Smooth muscle cell (in vitro differentiated cells): ENCODE data around the gene RBM38. TPM values are rescaled to one million over a fixed set of nuclear protein-coding genes. Genes with fewer than 3 reads are reported as not detected.

ENCODE experiments used
- DNase-seq: peaks from one replicate; lab custom pipeline; 2025; ENCODE audit not compliant: unreplicated experiment; lab: John Stamatoyannopoulos, UW
- H2AFZ ChIP-seq: fragments of 200-600 bp; sonication (generic); 2 replicates; pipeline ENCODE4 v1.6.0; 2016; ENCODE audit warnings: antibody characterized with exemption, low read depth, mild to moderate bottlenecking
- H3F3A ChIP-seq: fragments of 200-600 bp; sonication (generic); 2 replicates; pipeline ENCODE4 v1.6.0; 2017; ENCODE audit warnings: antibody characterized with exemption, low read depth
- H3K27ac ChIP-seq: fragments of 200-600 bp; sonication (generic); 2 replicates; pipeline ENCODE4 v1.5.1; 2016; ENCODE audit warnings: low read depth, mild to moderate bottlenecking
- H3K27me3 ChIP-seq: fragments of 200-600 bp; sonication (generic); 2 replicates; pipeline ENCODE4 v1.6.1; 2016; ENCODE audit warnings: low read depth, mild to moderate bottlenecking
- H3K36me3 ChIP-seq: fragments of 200-600 bp; sonication (generic); 2 replicates; pipeline ENCODE4 v1.5.1; 2016; ENCODE audit warnings: low read depth
- H3K4me1 ChIP-seq: fragments of 200-600 bp; sonication (generic); 2 replicates; pipeline ENCODE4 v1.5.1; 2016; ENCODE audit warnings: low read depth
- H3K4me2 ChIP-seq: fragments of 200-600 bp; sonication (generic); 2 replicates; pipeline ENCODE4 v1.6.0; 2016; ENCODE audit warnings: mild to moderate bottlenecking
- H3K4me3 ChIP-seq: fragments of 200-600 bp; sonication (generic); 2 replicates; pipeline ENCODE4 v1.5.1; 2016; ENCODE audit warnings: mild to moderate bottlenecking
- H3K79me2 ChIP-seq: fragments of 200-600 bp; sonication (generic); 2 replicates; pipeline ENCODE4 v1.6.0; 2016; ENCODE audit warnings: low read depth, mild to moderate bottlenecking
- H3K9ac ChIP-seq: fragments of 200-600 bp; sonication (generic); 2 replicates; pipeline ENCODE4 v1.6.0; 2016; ENCODE audit warnings: low read depth
- H3K9me3 ChIP-seq: fragments of 200-600 bp; sonication (generic); replicated peaks from 2 replicates; pipeline ENCODE4 v1.5.1; 2016; ENCODE audit warnings: low read depth
- H4K20me1 ChIP-seq: fragments of 200-600 bp; sonication (generic); 2 replicates; pipeline ENCODE4 v1.6.0; 2016; ENCODE audit warnings: low read depth
- WGBS: methylation state at CpG from one replicate; pipeline ENCODE4 v1.1.7; 2016; ENCODE audit warnings: low lambda C conversion rate; 5-methylcytosine and 5-hydroxymethylcytosine counted together
- polyA plus RNA-seq: library from polyadenylated mRNA; unstranded; fragments of >200 nt; fragmentation: Nextera tagmentation; extraction: Ambion mirVana; gene quantifications from 2 replicates; pipeline ENCODE4 v1.2.1, GENCODE V29; 2016
- total RNA-seq: library from RNA; depleted of rRNA; stranded (reverse); fragments of >200 nt; gene quantifications from 2 replicates; pipeline ENCODE4 v1.2.3, GENCODE V29; 2014
- TF ChIP-seq, protein P1 (sequence below): fragments of 200-600 bp; sonication (generic); IDR thresholded peaks from 2 replicates; pipeline ENCODE4 v1.5.1; 2017; ENCODE audit warnings: borderline replicate concordance, mild to moderate bottlenecking, antibody characterized with exemption; ENCODE audit not compliant: insufficient read depth, poor library complexity, severe bottlenecking

Gene RBM38
- total and polyA plus RNA-seq, 2 experiments from 2014 or later = 12.0 to 12.7 TPM

DNA sequence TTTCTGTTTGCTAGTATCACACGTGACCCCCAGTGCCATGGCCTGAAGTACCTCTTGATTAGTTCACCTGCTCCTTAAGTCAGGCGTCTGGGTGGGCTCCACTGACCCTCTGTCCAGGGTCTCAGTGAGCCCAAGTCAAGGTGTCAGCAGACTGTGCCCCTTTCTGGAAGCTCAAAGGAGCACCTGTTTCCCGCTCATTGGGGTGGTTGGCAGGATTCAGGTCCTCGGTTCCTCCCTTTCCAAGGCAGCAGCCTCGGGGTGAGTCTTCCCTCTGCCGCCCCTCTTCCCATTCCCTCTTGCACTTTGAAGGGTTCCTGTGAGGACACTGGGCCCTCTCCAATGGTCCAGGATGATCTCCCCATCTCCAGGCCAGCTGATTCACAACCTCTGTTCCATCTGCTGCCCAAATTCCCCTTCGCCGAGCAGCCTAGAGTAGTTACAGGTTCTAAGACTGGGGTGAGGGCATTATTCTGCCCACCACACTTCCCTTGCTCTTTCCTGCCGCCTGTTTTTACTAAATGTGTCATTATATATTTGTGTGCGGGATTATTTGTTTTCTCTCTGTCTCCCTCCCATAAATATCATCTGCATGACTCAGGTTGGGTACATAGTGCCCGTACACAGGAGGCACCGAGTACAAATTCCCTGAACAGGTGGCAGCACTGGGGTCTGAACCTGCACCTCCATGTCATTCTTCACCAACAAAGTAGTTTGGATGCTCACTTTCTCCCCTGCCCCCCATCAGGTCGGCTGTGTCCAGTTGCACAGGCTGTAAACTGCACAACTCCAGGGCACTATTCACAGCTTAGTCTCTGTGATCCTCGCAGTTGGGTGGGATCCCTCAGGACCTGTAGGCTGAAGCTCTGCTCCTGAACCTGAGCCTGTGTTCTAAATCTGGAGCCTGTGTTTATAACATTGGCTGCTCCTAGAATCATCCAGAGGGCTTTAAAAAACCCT, 58.5 kb downstream of the RBM38 start:
- Histone ChIP-seq H3K36me3 (no peaks in the 10 kb centered on the region), H3K9ac (no peak overlapping the region), H3K4me3 (no peak overlapping the region), H2AFZ (no peak overlapping the region), H3F3A (no peaks in the 10 kb centered on the region), H3K4me2 (peak overlapping the region; percentile 42), H4K20me1 (no peaks in the 10 kb centered on the region), H3K27ac (no peak overlapping the region), H3K79me2 (no peaks in the 10 kb centered on the region), H3K27me3 (no peaks in the 10 kb centered on the region), H3K4me1 (no peaks in the 10 kb centered on the region), H3K9me3 (no peaks in the 10 kb centered on the region)
- 85% methylated on average over 14 of the region's 14 CpGs for WGBS
- TF ChIP-seq, protein P1, sequence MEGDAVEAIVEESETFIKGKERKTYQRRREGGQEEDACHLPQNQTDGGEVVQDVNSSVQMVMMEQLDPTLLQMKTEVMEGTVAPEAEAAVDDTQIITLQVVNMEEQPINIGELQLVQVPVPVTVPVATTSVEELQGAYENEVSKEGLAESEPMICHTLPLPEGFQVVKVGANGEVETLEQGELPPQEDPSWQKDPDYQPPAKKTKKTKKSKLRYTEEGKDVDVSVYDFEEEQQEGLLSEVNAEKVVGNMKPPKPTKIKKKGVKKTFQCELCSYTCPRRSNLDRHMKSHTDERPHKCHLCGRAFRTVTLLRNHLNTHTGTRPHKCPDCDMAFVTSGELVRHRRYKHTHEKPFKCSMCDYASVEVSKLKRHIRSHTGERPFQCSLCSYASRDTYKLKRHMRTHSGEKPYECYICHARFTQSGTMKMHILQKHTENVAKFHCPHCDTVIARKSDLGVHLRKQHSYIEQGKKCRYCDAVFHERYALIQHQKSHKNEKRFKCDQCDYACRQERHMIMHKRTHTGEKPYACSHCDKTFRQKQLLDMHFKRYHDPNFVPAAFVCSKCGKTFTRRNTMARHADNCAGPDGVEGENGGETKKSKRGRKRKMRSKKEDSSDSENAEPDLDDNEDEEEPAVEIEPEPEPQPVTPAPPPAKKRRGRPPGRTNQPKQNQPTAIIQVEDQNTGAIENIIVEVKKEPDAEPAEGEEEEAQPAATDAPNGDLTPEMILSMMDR = no peak
- DNase-seq = no peak

DNA sequence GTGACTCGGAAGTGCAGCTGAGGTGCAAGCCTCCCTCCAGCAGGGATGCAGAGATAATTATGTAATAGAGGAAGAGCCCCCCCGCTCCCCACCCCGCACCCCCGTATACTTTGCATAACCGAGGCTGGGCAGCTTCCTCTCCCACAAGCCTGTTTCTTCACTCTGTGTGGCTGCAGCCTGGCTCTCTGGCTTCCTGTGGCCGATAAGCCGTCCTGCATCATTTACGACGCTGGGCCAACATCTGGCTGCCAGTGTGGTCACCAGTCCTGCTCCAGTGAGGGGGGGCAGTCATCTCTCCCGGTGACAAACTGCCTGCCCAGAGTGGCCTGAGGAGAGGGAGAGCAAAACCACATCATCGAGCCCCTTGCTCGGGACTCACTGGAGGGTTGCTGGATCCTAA, 59.2 kb downstream of the RBM38 start:
- WGBS = 37% methylated on average over 12 of the region's 12 CpGs
- H2AFZ ChIP-seq = no peak overlapping the region
- H3K4me3 ChIP-seq = no peak overlapping the region
- H3K36me3 ChIP-seq = no peaks in the 10 kb centered on the region
- H3K9me3 ChIP-seq = no peaks in the 10 kb centered on the region
- DNase-seq = peak; percentile 20
- H3K79me2 ChIP-seq = no peaks in the 10 kb centered on the region
- peak overlapping the region; percentile 42 for H3K4me2 ChIP-seq
- no peak overlapping the region for H3K27ac ChIP-seq
- no peaks in the 10 kb centered on the region for H3F3A ChIP-seq
- TF ChIP-seq, protein P1 = no peak
- H3K4me1 ChIP-seq = no peaks in the 10 kb centered on the region
- H4K20me1 ChIP-seq = no peaks in the 10 kb centered on the region
- H3K27me3 ChIP-seq = no peaks in the 10 kb centered on the region
- no peak overlapping the region for H3K9ac ChIP-seq

DNA sequence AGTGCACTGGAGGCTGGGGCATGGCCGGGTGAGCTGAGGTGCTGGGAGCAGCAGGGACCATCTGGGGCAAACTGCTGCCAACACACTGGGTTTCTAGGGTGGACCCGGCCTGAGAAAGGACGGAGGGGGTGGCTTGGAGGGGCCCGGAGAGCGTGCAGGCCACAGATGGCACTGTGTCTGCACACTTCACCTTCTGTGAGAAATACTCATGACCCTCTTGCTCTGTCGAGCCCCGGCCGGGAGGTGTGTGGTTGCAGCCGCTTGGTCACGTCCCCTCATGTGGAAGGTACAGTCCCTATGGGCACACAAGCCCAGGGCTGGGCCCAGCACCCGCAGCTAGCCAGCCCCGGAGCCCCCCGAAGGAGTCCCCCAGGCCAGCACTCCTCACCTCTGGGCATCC, 59.7 kb downstream of the RBM38 start:
- Histone ChIP-seq H2AFZ (no peak overlapping the region), H3K9me3 (no peaks in the 10 kb centered on the region), H3K27ac (no peak overlapping the region), H3K4me2 (peak overlapping the region; percentile 16), H3K4me1 (no peaks in the 10 kb centered on the region), H3F3A (no peaks in the 10 kb centered on the region), H3K36me3 (no peaks in the 10 kb centered on the region), H3K79me2 (no peaks in the 10 kb centered on the region), H3K4me3 (no peak overlapping the region), H3K9ac (no peak overlapping the region), H4K20me1 (no peaks in the 10 kb centered on the region), H3K27me3 (no peaks in the 10 kb centered on the region)
- 90% methylated on average over 12 of the region's 13 CpGs for WGBS
- TF ChIP-seq, protein P1 = no peak
- no peak for DNase-seq

DNA sequence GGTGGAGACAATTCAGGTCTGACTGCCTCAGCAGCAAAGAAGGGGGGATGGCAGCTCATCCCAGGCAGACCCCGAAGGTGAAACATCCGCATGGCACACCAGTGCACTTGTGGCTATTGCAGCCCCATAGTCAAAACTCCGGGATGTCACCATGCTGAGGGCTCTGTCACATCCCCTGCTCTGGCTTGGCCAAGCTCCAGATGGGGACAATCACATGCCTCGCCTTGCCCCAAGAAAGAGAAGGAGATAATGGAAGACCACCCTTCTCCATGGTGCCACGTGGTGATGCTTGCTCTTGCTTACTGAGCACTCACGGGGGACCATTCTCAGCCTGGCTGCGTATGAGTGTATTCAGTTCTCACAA, 60.2 kb downstream of the RBM38 start:
- no peaks in the 10 kb centered on the region for H3K27me3 ChIP-seq
- 95% methylated on average over 7 of the region's 7 CpGs for WGBS
- H3K9ac ChIP-seq = no peak overlapping the region
- H3K4me1 ChIP-seq = no peaks in the 10 kb centered on the region
- H3K27ac ChIP-seq = no peak overlapping the region
- TF ChIP-seq, protein P1 = no peak
- H3F3A ChIP-seq = no peaks in the 10 kb centered on the region
- DNase-seq = no peak
- H3K4me3 ChIP-seq = no peak overlapping the region
- no peaks in the 10 kb centered on the region for H3K79me2 ChIP-seq
- no peak overlapping the region for H2AFZ ChIP-seq
- no peaks in the 10 kb centered on the region for H3K36me3 ChIP-seq
- H4K20me1 ChIP-seq = no peaks in the 10 kb centered on the region
- no peak overlapping the region for H3K4me2 ChIP-seq
- H3K9me3 ChIP-seq = no peaks in the 10 kb centered on the region
